Measurements from ENCODE around the gene TCF4. TPM values are rescaled to one million over a fixed set of nuclear protein-coding genes. Genes with fewer than 3 reads are reported as not detected.

TCF4 gene
- total RNA-seq, 2 experiments from 2014 or later = 0.21 to 0.26 TPM

GRCh38 chr18:55214534-55214933 lies 373.5 kb downstream of the TCF4 start:
- ATAC-seq (no peak), DNase-seq (no peak)
- no peaks in the 10 kb centered on the region for H3K27me3 Mint-ChIP-seq (ENCODE audit: low read depth)
- no peak overlapping the region for H3K4me3 Mint-ChIP-seq
- ChIA-PET POLR2A (no interaction called here), CTCF (interaction anchor here (1.4 kb wide), 1 partner anchor 19 kb away, joined by 4 read pairs; no protein-coding TSS in a partner anchor)
- no peaks in the 10 kb centered on the region for H3K4me1 Mint-ChIP-seq (ENCODE audit: low read depth)
- H3K36me3 Mint-ChIP-seq (ENCODE audit: low read depth) = no peaks in the 10 kb centered on the region
- no peak overlapping the region for H3K27ac Mint-ChIP-seq
- H3K9me3 Mint-ChIP-seq (ENCODE audit: insufficient read depth) = no peaks in the 10 kb centered on the region

- no peak overlapping the region for H3K27ac Mint-ChIP-seq
- ChIA-PET POLR2A (no interaction called here), CTCF (interaction anchor here (1.4 kb wide), 1 partner anchor 20 kb away, joined by 4 read pairs; no protein-coding TSS in a partner anchor)
- no peaks in the 10 kb centered on the region for H3K4me1 Mint-ChIP-seq (ENCODE audit: low read depth)
- H3K9me3 Mint-ChIP-seq (ENCODE audit: insufficient read depth) = no peaks in the 10 kb centered on the region
- ATAC-seq (no peak), DNase-seq (no peak)
- H3K27me3 Mint-ChIP-seq (ENCODE audit: low read depth) = no peaks in the 10 kb centered on the region
- no peak overlapping the region for H3K4me3 Mint-ChIP-seq
- H3K36me3 Mint-ChIP-seq (ENCODE audit: low read depth) = no peaks in the 10 kb centered on the region
Measured at GRCh38 chr18:55213586-55213985, 374.4 kb downstream of the TCF4 start.

- Mint-ChIP-seq H3K36me3 (ENCODE audit: low read depth) (no peaks in the 10 kb centered on the region), H3K27me3 (ENCODE audit: low read depth) (no peaks in the 10 kb centered on the region), H3K4me3 (no peak overlapping the region), H3K4me1 (ENCODE audit: low read depth) (no peaks in the 10 kb centered on the region), H3K9me3 (ENCODE audit: insufficient read depth) (no peaks in the 10 kb centered on the region), H3K27ac (no peak overlapping the region)
- ATAC-seq = no peak
- POLR2A ChIA-PET = no interaction called here
- no peak for DNase-seq
- CTCF ChIA-PET = no interaction called here
Measured at GRCh38 chr18:55206927-55207326, 381.1 kb downstream of the TCF4 start.

- no peaks in the 10 kb centered on the region for H3K36me3 Mint-ChIP-seq (ENCODE audit: low read depth)
- no peaks in the 10 kb centered on the region for H3K4me1 Mint-ChIP-seq (ENCODE audit: low read depth)
- H3K4me3 Mint-ChIP-seq = no peak overlapping the region
- no peak overlapping the region for H3K27ac Mint-ChIP-seq
- ChIA-PET POLR2A (no interaction called here), CTCF (no interaction called here)
- no peaks in the 10 kb centered on the region for H3K9me3 Mint-ChIP-seq (ENCODE audit: insufficient read depth)
- no peaks in the 10 kb centered on the region for H3K27me3 Mint-ChIP-seq (ENCODE audit: low read depth)
- no peak for DNase-seq
- ATAC-seq = no peak
Measured at GRCh38 chr18:55202232-55202917, 385.6 kb downstream of the TCF4 start.

- H3K27ac Mint-ChIP-seq = no peak overlapping the region
- CTCF ChIA-PET = no interaction called here
- H3K36me3 Mint-ChIP-seq (ENCODE audit: low read depth) = no peaks in the 10 kb centered on the region
- H3K4me1 Mint-ChIP-seq (ENCODE audit: low read depth) = no peaks in the 10 kb centered on the region
- H3K9me3 Mint-ChIP-seq (ENCODE audit: insufficient read depth) = no peaks in the 10 kb centered on the region
- DNase-seq (no peak), ATAC-seq (no peak)
- POLR2A ChIA-PET = interaction anchor here (0.6 kb wide), 1 partner anchor 952 kb away, joined by 4 read pairs; no protein-coding TSS in a partner anchor
- no peak overlapping the region for H3K4me3 Mint-ChIP-seq
- H3K27me3 Mint-ChIP-seq (ENCODE audit: low read depth) = no peaks in the 10 kb centered on the region
Measured at GRCh38 chr18:55199291-55199963, 388.6 kb downstream of the TCF4 start.

- Mint-ChIP-seq H3K9me3 (ENCODE audit: insufficient read depth) (no peaks in the 10 kb centered on the region), H3K27me3 (ENCODE audit: low read depth) (no peaks in the 10 kb centered on the region), H3K4me1 (ENCODE audit: low read depth) (no peaks in the 10 kb centered on the region), H3K4me3 (no peak overlapping the region), H3K36me3 (ENCODE audit: low read depth) (no peaks in the 10 kb centered on the region), H3K27ac (no peak overlapping the region)
- ATAC-seq = no peak
- DNase-seq = no peak
- ChIA-PET CTCF (no interaction called here), POLR2A (no interaction called here)
Measured at GRCh38 chr18:55195863-55196262, 392.1 kb downstream of the TCF4 start.

- H3K4me3 Mint-ChIP-seq = no peak overlapping the region
- H3K27ac Mint-ChIP-seq = no peak overlapping the region
- H3K4me1 Mint-ChIP-seq (ENCODE audit: low read depth) = no peaks in the 10 kb centered on the region
- POLR2A ChIA-PET = interaction anchor here (0.6 kb wide), 1 partner anchor 1085 kb away, joined by 3 read pairs; no protein-coding TSS in a partner anchor
- no peaks in the 10 kb centered on the region for H3K27me3 Mint-ChIP-seq (ENCODE audit: low read depth)
- ATAC-seq = no peak
- no peaks in the 10 kb centered on the region for H3K9me3 Mint-ChIP-seq (ENCODE audit: insufficient read depth)
- CTCF ChIA-PET = no interaction called here
- DNase-seq = no peak
- no peaks in the 10 kb centered on the region for H3K36me3 Mint-ChIP-seq (ENCODE audit: low read depth)
Measured at GRCh38 chr18:55189972-55190371, 398.0 kb downstream of the TCF4 start.

GRCh38 chr18:55186588-55186987 lies 401.4 kb downstream of the TCF4 start:
- Mint-ChIP-seq H3K36me3 (ENCODE audit: low read depth) (no peaks in the 10 kb centered on the region), H3K4me1 (ENCODE audit: low read depth) (no peaks in the 10 kb centered on the region), H3K27me3 (ENCODE audit: low read depth) (no peaks in the 10 kb centered on the region), H3K9me3 (ENCODE audit: insufficient read depth) (no peaks in the 10 kb centered on the region), H3K4me3 (no peak overlapping the region), H3K27ac (no peak overlapping the region)
- POLR2A ChIA-PET = no interaction called here
- CTCF ChIA-PET = no interaction called here
- ATAC-seq (no peak), DNase-seq (no peak)

GRCh38 chr18:55185391-55185790 lies 402.6 kb downstream of the TCF4 start:
- Mint-ChIP-seq H3K4me1 (ENCODE audit: low read depth) (no peaks in the 10 kb centered on the region), H3K27ac (no peak overlapping the region), H3K27me3 (ENCODE audit: low read depth) (no peaks in the 10 kb centered on the region), H3K36me3 (ENCODE audit: low read depth) (no peaks in the 10 kb centered on the region), H3K4me3 (no peak overlapping the region), H3K9me3 (ENCODE audit: insufficient read depth) (no peaks in the 10 kb centered on the region)
- no peak for DNase-seq
- POLR2A ChIA-PET = no interaction called here
- ATAC-seq = no peak
- CTCF ChIA-PET = no interaction called here

- POLR2A ChIA-PET = no interaction called here
- no peak overlapping the region for H3K27ac Mint-ChIP-seq
Measured at GRCh38 chr18:55179835-55180234, 408.2 kb downstream of the TCF4 start.

GRCh38 chr18:55179425-55179824 lies 408.6 kb downstream of the TCF4 start:
- no peak overlapping the region for H3K4me3 Mint-ChIP-seq
- ATAC-seq (no peak), DNase-seq (no peak)

More at GRCh38 chr18:55179835-55180234, 408.2 kb downstream of the TCF4 start:
- CTCF ChIA-PET = no interaction called here
- no peaks in the 10 kb centered on the region for H3K27me3 Mint-ChIP-seq (ENCODE audit: low read depth)
- no peak for ATAC-seq
- no peak for DNase-seq
- no peaks in the 10 kb centered on the region for H3K36me3 Mint-ChIP-seq (ENCODE audit: low read depth)
- no peaks in the 10 kb centered on the region for H3K4me1 Mint-ChIP-seq (ENCODE audit: low read depth)
- no peak overlapping the region for H3K4me3 Mint-ChIP-seq
- no peaks in the 10 kb centered on the region for H3K9me3 Mint-ChIP-seq (ENCODE audit: insufficient read depth)

GRCh38 chr18:55173291-55173690 lies 414.7 kb downstream of the TCF4 start:
- POLR2A ChIA-PET = no interaction called here
- Mint-ChIP-seq H3K9me3 (ENCODE audit: insufficient read depth) (peaks cover 3% of the 10 kb centered on the region), H3K4me3 (no peak overlapping the region), H3K27me3 (ENCODE audit: low read depth) (no peaks in the 10 kb centered on the region), H3K27ac (no peak overlapping the region), H3K4me1 (ENCODE audit: low read depth) (no peaks in the 10 kb centered on the region), H3K36me3 (ENCODE audit: low read depth) (no peaks in the 10 kb centered on the region)
- ATAC-seq (no peak), DNase-seq (no peak)
- CTCF ChIA-PET = no interaction called here

More at GRCh38 chr18:55179425-55179824, 408.6 kb downstream of the TCF4 start:
- Mint-ChIP-seq H3K9me3 (ENCODE audit: insufficient read depth) (no peaks in the 10 kb centered on the region), H3K27ac (no peak overlapping the region), H3K36me3 (ENCODE audit: low read depth) (no peaks in the 10 kb centered on the region), H3K27me3 (ENCODE audit: low read depth) (no peaks in the 10 kb centered on the region), H3K4me1 (ENCODE audit: low read depth) (no peaks in the 10 kb centered on the region)
- CTCF ChIA-PET = no interaction called here
- POLR2A ChIA-PET = no interaction called here

All from activated CD8-positive, alpha-beta T cell treated with anti-CD3 and anti-CD28 coated beads, Interleukin-2, amount 10 ng/mL, durations not matched to agents 7 days and 5 days (primary cell).